ENCODE data around the gene FAM234B. TPM values are rescaled to one million over a fixed set of nuclear protein-coding genes. Genes with fewer than 3 reads are reported as not detected.

The FAM234B gene
- total and polyA plus RNA-seq, 2 of the 8 experiments (the other 6 are each of a cell fraction or from before 2014, with no cell fraction given), result 12.5 to 29.1 TPM

DNA sequence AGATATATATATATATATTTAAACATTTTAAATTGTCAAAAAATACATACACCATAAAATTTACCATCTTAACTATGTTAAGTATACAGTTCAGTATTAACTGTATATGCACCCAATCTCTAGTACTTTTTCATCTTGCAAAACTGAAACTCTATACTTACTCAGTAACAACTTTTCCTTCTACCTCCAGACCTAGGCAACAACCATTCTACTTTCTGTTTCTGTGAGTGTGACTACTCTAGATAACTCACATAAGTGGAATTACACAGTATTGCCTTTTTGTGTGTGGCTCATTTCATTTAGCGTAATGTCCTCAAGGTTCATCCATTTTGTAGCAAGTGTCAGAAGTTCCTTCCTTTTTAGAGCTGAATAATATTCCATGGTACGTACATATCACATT lies 8.2 kb downstream of the FAM234B start:
- no peak overlapping the region for H3K18ac ChIP-seq (ENCODE audit: extremely low read depth, low read length)
- no peaks in the 10 kb centered on the region for H3K23me2 ChIP-seq (ENCODE audit: low read depth, low read length)
- peaks cover 0 to 11% (median 2%) of the 10 kb centered on the region in 4 experiments; a peak in 6 of 8 replicates for H3K36me3 ChIP-seq (ENCODE audit: control insufficient read depth in 2 of 4, insufficient read depth in 4 of 4, low read length in 3 of 4)
- no peak overlapping the region for H2AK5ac ChIP-seq (ENCODE audit: low read depth, low read length)
- H3K4me1 ChIP-seq (replicated peaks in 1 of 4; ENCODE audit: control insufficient read depth in 3 of 4, insufficient read depth in 4 of 4, low read length in 3 of 4), result peaks cover 0 to 9% (median 4%) of the 10 kb centered on the region in 4 experiments; a peak in 4 of 7 replicates
- no peak overlapping the region for H2BK12ac ChIP-seq (ENCODE audit: low read depth, low read length)
- 43% methylated on average over 2 of the region's 2 CpGs; no CpG with 5 or more reads in 1 of the 2 experiments for WGBS, 2 experiments (ENCODE audit: extremely low coverage in 1 of 2, insufficient coverage in 1 of 2, insufficient read length in 1 of 2, insufficient replicate concordance in 2 of 2, low coverage in 1 of 2, low lambda C conversion rate in 2 of 2, missing lambda C conversion rate in 1 of 2)
- H3K23ac ChIP-seq (ENCODE audit: insufficient read length), result no peak overlapping the region
- FAIRE-seq (no peak), DNase-seq (ENCODE audit: low read depth in 1 of 2, low spot score in 2 of 2) (no peak)
- H2BK15ac ChIP-seq (ENCODE audit: low read length), result no peak overlapping the region
- no peaks in the 10 kb centered on the region for H4K20me1 ChIP-seq (replicated peaks in 1 of 2; ENCODE audit: control insufficient read depth in 1 of 2, insufficient read depth in 2 of 2, low read length in 2 of 2)
- peaks cover 0 to 49% of the 10 kb centered on the region in 2 experiments; a peak in 2 of 4 replicates for H3K79me2 ChIP-seq (ENCODE audit: control insufficient read depth in 1 of 2, insufficient read depth in 2 of 2, low read length in 2 of 2)
- H4K8ac ChIP-seq (ENCODE audit: extremely low read depth, insufficient read depth, low read length), result no peak overlapping the region
- POLR2A ChIA-PET (ENCODE audit: partially characterized antibody), result interaction anchor here (1.5 kb wide), 1 partner anchor 36 kb away, joined by 4 read pairs; no protein-coding TSS in a partner anchor
- H3K27ac ChIP-seq (ENCODE audit: low read depth, low read length), result no peak overlapping the region
- no peak overlapping the region for H3K4ac ChIP-seq (replicated peaks; ENCODE audit: insufficient read length, low read depth, low read length)
- H2BK20ac ChIP-seq (ENCODE audit: low read length), result no peak overlapping the region
- H3K14ac ChIP-seq (ENCODE audit: insufficient read length), result no peak overlapping the region
- CTCF ChIA-PET (ENCODE audit: partially characterized antibody), result interaction anchor here (1.0 kb wide), 2 partner anchors 41 to 69 kb away, joined by 3 read pairs; no protein-coding TSS in a partner anchor
- H3K9ac ChIP-seq (replicated peaks in 1 of 4; ENCODE audit: extremely low read depth in 1 of 4, low read depth in 3 of 4, low read length in 3 of 4), result no peak overlapping the region
- H2BK120ac ChIP-seq (replicated peaks; ENCODE audit: low read depth, low read length), result no peak overlapping the region
- no peak overlapping the region for H4K91ac ChIP-seq (replicated peaks; ENCODE audit: insufficient read length, low read length)
- H3K4me3 ChIP-seq (ENCODE audit: extremely low read depth in 1 of 4, insufficient read depth in 2 of 4, low read depth in 3 of 4, low read length in 4 of 4), result no peak overlapping the region
- no peak overlapping the region for H2BK5ac ChIP-seq (ENCODE audit: low read depth, low read length)
- H3K9me3 ChIP-seq (ENCODE audit: insufficient read depth in 2 of 2, low read depth in 1 of 2, low read length in 1 of 2), result peaks cover 12 to 14% of the 10 kb centered on the region in 2 experiments; a peak in 3 of 4 replicates
- no peak overlapping the region for H4K5ac ChIP-seq (ENCODE audit: insufficient read length, low read depth, low read length)
- H3K56ac ChIP-seq (replicated peaks; ENCODE audit: insufficient read length, low read depth, low read length), result no peak overlapping the region
- H2AFZ ChIP-seq (ENCODE audit: low read length), result no peak overlapping the region
- 0 out of 2 replicates have a peak, but pooled peaks cover 2% of the 10 kb centered on the region for H3K79me1 ChIP-seq (ENCODE audit: low read depth, low read length)
- H3K27me3 ChIP-seq (replicated peaks in 1 of 4; ENCODE audit: control insufficient read depth in 3 of 4, extremely low read depth in 1 of 4, insufficient read depth in 3 of 4, low read length in 3 of 4), result no peaks in the 10 kb centered on the region
- no peak overlapping the region for H3K4me2 ChIP-seq (ENCODE audit: insufficient read depth in 1 of 2, low read depth in 2 of 2, low read length in 2 of 2)
- TF ChIP-seq CBX8 (IDR thresholded peaks at IDR 0.05; ENCODE audit: borderline replicate concordance, low read depth, low read length), result no peak
